ENCODE data around the gene TRPM2. TPM values are rescaled to one million over a fixed set of nuclear protein-coding genes. Genes with fewer than 3 reads are reported as not detected.

Gene TRPM2
- total RNA-seq, 3 donors from 2014 or later (not counting 1 experiment from before 2014, with no cell fraction given) = 21.7 to 70.5 (median 25.2) TPM

DNA sequence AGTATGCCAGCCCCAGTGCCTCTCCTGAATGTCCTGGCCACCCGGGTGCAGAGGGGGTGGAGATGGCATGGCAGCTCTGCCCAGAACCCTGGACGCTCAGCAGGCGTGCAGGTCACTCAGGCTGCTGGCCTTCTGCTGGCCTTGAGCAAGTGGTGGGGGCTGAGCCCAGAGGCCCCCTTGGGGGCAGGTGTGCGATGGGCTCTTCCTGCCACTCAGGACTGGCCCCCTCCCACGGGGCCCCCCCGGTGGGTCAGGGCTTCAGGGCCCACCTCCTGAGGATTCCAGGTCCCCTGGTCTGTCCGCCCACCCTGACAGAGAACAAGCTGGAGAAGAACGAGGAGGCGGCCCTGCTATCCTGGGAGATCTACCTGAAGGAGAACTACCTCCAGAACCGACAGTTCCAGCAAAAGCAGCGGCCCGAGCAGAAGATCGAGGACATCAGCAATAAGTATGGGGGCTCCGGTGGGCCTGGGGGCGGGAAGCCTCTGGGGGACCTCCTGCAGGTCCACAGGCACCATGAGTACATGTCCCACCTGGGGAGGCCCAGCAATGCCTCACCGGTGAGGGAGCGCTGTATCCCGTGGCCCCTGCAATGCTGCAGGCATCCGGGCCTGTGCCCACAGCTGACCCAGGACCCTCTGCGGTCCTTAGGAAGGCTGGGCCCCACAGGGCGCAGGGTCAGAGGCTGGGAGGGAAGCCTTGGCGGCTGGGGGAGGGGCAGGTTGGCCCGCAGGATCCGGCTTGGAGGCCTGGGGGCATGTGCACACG is 64.9 kb downstream of the TRPM2 start:
- Histone ChIP-seq H3K27me3 (ENCODE audit: control insufficient read depth, insufficient read depth, low read length) (no peaks in the 10 kb centered on the region), H3K4me3 (ENCODE audit: low read length) (no peak overlapping the region), H3K27ac (ENCODE audit: low read length) (no peak overlapping the region), H3K4me1 (ENCODE audit: control insufficient read depth, insufficient read depth, low read length) (no peaks in the 10 kb centered on the region), H3K9me3 (ENCODE audit: control insufficient read depth, insufficient read depth, low read length) (no peaks in the 10 kb centered on the region), H3K36me3 (ENCODE audit: control insufficient read depth, insufficient read depth, low read length) (peaks cover 8% of the 10 kb centered on the region)
- DNase-seq = no peak
- H3K27ac Mint-ChIP-seq = peak overlapping the region in 1 of 2 donors; percentile 33
- H3K9me3 Mint-ChIP-seq = peaks cover 5 to 6% of the 10 kb centered on the region in 2 donors
- no peaks in the 10 kb centered on the region for H3K27me3 Mint-ChIP-seq (ENCODE audit: low read depth in 2 of 2)
- 93% methylated on average over 25 of the region's 25 CpGs for WGBS (ENCODE audit: insufficient coverage)
- intact Hi-C loops (cut with micrococcal nuclease) = no loop called here
- H3K4me3 Mint-ChIP-seq = no peak overlapping the region
- peaks cover 5 to 19% of the 10 kb centered on the region in 2 donors for H3K4me1 Mint-ChIP-seq
- H3K36me3 Mint-ChIP-seq = no peaks in the 10 kb centered on the region
- ATAC-seq = no peak
- TF ChIP-seq, protein P1, sequence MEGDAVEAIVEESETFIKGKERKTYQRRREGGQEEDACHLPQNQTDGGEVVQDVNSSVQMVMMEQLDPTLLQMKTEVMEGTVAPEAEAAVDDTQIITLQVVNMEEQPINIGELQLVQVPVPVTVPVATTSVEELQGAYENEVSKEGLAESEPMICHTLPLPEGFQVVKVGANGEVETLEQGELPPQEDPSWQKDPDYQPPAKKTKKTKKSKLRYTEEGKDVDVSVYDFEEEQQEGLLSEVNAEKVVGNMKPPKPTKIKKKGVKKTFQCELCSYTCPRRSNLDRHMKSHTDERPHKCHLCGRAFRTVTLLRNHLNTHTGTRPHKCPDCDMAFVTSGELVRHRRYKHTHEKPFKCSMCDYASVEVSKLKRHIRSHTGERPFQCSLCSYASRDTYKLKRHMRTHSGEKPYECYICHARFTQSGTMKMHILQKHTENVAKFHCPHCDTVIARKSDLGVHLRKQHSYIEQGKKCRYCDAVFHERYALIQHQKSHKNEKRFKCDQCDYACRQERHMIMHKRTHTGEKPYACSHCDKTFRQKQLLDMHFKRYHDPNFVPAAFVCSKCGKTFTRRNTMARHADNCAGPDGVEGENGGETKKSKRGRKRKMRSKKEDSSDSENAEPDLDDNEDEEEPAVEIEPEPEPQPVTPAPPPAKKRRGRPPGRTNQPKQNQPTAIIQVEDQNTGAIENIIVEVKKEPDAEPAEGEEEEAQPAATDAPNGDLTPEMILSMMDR (IDR thresholded peaks at IDR 0.05) = no peak

DNA sequence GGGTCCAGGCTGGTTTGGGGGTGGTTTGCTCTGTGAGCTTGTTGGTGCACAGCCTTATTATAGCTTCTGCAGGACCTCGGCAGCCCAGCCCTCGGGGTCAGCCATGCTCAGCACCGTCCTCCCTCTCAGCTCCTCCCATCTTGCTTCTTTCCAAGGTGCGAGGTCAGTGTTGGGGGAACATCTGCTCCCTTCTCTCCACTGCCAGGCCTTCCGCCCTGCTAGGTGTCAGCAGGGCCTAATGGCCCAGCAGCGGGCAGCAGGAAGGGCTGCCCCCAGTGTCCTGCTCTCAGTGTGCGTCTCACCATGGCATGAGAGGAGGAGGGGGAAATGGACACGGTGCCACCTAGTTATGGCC is 65.4 kb downstream of the TRPM2 start:
- intact Hi-C loops (cut with micrococcal nuclease) = no loop called here
- peaks cover 5 to 20% of the 10 kb centered on the region in 2 donors for H3K4me1 Mint-ChIP-seq
- H3K4me3 Mint-ChIP-seq = no peak overlapping the region
- H3K36me3 Mint-ChIP-seq = no peaks in the 10 kb centered on the region
- Histone ChIP-seq H3K36me3 (ENCODE audit: control insufficient read depth, insufficient read depth, low read length) (peaks cover 7% of the 10 kb centered on the region), H3K4me1 (ENCODE audit: control insufficient read depth, insufficient read depth, low read length) (no peaks in the 10 kb centered on the region), H3K27me3 (ENCODE audit: control insufficient read depth, insufficient read depth, low read length) (no peaks in the 10 kb centered on the region), H3K4me3 (ENCODE audit: low read length) (no peak overlapping the region), H3K27ac (ENCODE audit: low read length) (no peak overlapping the region), H3K9me3 (ENCODE audit: control insufficient read depth, insufficient read depth, low read length) (no peaks in the 10 kb centered on the region)
- WGBS (ENCODE audit: insufficient coverage) = 97% methylated on average over 8 of the region's 8 CpGs
- H3K9me3 Mint-ChIP-seq = peaks cover 5 to 6% of the 10 kb centered on the region in 2 donors
- DNase-seq = no peak
- ATAC-seq = no peak
- TF ChIP-seq, protein P1 (IDR thresholded peaks at IDR 0.05) = no peak
- H3K27ac Mint-ChIP-seq = peak overlapping the region; percentile 70 to 85
- no peaks in the 10 kb centered on the region for H3K27me3 Mint-ChIP-seq (ENCODE audit: low read depth in 2 of 2)

DNA sequence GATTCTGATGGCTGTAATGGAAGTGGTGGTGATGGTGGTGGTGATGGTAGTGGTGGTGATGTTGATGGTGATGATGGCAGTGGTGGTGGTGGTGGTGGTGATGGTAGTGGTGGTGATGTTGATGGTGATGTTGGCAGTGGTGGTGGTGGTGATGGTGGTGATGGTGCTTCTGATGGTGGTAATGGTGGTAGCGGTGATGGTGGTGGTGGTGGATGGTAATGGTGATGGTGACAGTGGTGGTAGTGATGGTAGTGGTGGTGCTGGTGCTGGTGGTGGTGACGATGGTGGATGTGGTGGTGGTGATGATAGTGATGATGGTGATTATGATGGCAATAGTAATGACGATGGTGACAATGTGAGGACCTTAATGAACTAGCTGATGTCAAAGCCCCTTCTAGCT is 66.3 kb downstream of the TRPM2 start:
- no peaks in the 10 kb centered on the region for H3K27me3 ChIP-seq (ENCODE audit: control insufficient read depth, insufficient read depth, low read length)
- peaks cover 4% of the 10 kb centered on the region for H3K36me3 ChIP-seq (ENCODE audit: control insufficient read depth, insufficient read depth, low read length)
- H3K9me3 Mint-ChIP-seq = peaks cover 5 to 6% of the 10 kb centered on the region in 2 donors
- H3K27me3 Mint-ChIP-seq (ENCODE audit: low read depth in 2 of 2) = no peaks in the 10 kb centered on the region
- H3K4me3 Mint-ChIP-seq = no peak overlapping the region
- peak overlapping the region; percentile 70 to 85 for H3K27ac Mint-ChIP-seq
- TF ChIP-seq, protein P1 (IDR thresholded peaks at IDR 0.05) = no peak
- WGBS (ENCODE audit: insufficient coverage) = 91% methylated on average over 3 of the region's 3 CpGs
- no peak overlapping the region for H3K4me3 ChIP-seq (ENCODE audit: low read length)
- no peak overlapping the region for H3K27ac ChIP-seq (ENCODE audit: low read length)
- DNase-seq (no peak), ATAC-seq (no peak)
- no peaks in the 10 kb centered on the region for H3K9me3 ChIP-seq (ENCODE audit: control insufficient read depth, insufficient read depth, low read length)
- H3K36me3 Mint-ChIP-seq = no peaks in the 10 kb centered on the region
- intact Hi-C loops (cut with micrococcal nuclease) = no loop called here
- H3K4me1 Mint-ChIP-seq = peaks cover 5 to 20% of the 10 kb centered on the region in 2 donors
- H3K4me1 ChIP-seq (ENCODE audit: control insufficient read depth, insufficient read depth, low read length) = no peaks in the 10 kb centered on the region
